ENCODE measurements around the gene BRI3.

- TF ChIP-seq GTF2F1 (IDR thresholded peaks at IDR 0.05; ENCODE audit: low read depth, low read length) (no peak), PTRF (tag; IDR thresholded peaks at IDR 0.05) (no peak), ELK1 (CRISPR knock-in tag; IDR thresholded peaks at IDR 0.05) (no peak), CBX5 (IDR thresholded peaks at IDR 0.05; ENCODE audit: borderline replicate concordance, low read depth) (no peak), CTCF (IDR thresholded peaks at IDR 0.05 in 2 of 3, conservative IDR thresholded peaks at IDR 0.05 in 1 of 3; ENCODE audit: insufficient read depth in 2 of 3, low read depth in 1 of 3, low read length in 3 of 3) (no peak), ZBTB1 (CRISPR knock-in tag; IDR thresholded peaks at IDR 0.05; ENCODE audit: borderline replicate concordance, low read depth) (no peak), CHD1 (IDR thresholded peaks at IDR 0.05; ENCODE audit: low read length) (no peak), RCOR1 (IDR thresholded peaks at IDR 0.05; ENCODE audit: borderline replicate concordance in 1 of 2, low read depth in 2 of 2, low read length in 2 of 2) (no peak), EZH2 (IDR thresholded peaks at IDR 0.05; ENCODE audit: borderline replicate concordance, low read depth, low read length) (no peak), ZNF699 (CRISPR knock-in tag; IDR thresholded peaks at IDR 0.05; ENCODE audit: insufficient replicate concordance) (no peak), NFYB (IDR thresholded peaks at IDR 0.05; ENCODE audit: extremely low read depth, insufficient read length) (no peak)
- TF ChIP-seq, protein P1, sequence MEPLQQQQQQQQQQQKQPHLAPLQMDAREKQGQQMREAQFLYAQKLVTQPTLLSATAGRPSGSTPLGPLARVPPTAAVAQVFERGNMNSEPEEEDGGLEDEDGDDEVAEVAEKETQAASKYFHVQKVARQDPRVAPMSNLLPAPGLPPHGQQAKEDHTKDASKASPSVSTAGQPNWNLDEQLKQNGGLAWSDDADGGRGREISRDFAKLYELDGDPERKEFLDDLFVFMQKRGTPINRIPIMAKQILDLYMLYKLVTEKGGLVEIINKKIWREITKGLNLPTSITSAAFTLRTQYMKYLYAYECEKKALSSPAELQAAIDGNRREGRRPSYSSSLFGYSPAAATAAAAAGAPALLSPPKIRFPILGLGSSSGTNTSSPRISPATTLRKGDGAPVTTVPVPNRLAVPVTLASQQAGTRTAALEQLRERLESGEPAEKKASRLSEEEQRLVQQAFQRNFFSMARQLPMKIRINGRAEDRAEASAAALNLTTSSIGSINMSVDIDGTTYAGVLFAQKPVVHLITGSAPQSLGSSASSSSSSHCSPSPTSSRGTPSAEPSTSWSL (CRISPR knock-in tag; IDR thresholded peaks at IDR 0.05; ENCODE audit: borderline replicate concordance), result no peak
- TF ChIP-seq, protein P2, sequence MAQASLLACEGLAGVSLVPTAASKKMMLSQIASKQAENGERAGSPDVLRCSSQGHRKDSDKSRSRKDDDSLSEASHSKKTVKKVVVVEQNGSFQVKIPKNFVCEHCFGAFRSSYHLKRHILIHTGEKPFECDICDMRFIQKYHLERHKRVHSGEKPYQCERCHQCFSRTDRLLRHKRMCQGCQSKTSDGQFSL (CRISPR knock-in tag; IDR thresholded peaks at IDR 0.05), result no peak
- TF ChIP-seq, protein P2 (tag; IDR thresholded peaks at IDR 0.05), result no peak
Measured at GRCh38 chr7:98288064-98288823, 6.8 kb downstream of the BRI3 start.
